Astrocyte (in vitro differentiated cells and primary cell): ENCODE results near the gene GPR180. TPM values are rescaled to one million over a fixed set of nuclear protein-coding genes. Genes with fewer than 3 reads are reported as not detected.

Source experiments
- DNase-seq: peaks from one replicate; pipeline ENCODE4 v3.0.0-alpha.2; 2010; ENCODE audit warnings: low read depth
- FAIRE-seq: peaks from 2 replicates; lab custom pipeline; 2011; peaks lifted over from hg19 to GRCh38; lab: Jason Lieb, UNC
- H2AFZ ChIP-seq: 2 replicates; pipeline ENCODE4 v1.6.0; 2012; ENCODE audit warnings: low read depth, low read length, inconsistent platforms
- H3K27ac ChIP-seq: 2 replicates; pipeline ENCODE4 v1.5.1; 2011; ENCODE audit warnings: low read depth, low read length, inconsistent platforms
- H3K27me3 ChIP-seq: 2 replicates; pipeline ENCODE4 v1.6.0; 2011; ENCODE audit warnings: low read length, inconsistent platforms; ENCODE audit not compliant: insufficient read depth
- H3K36me3 ChIP-seq: 2 replicates; pipeline ENCODE4 v1.5.1; 2011; ENCODE audit warnings: low read length, inconsistent platforms; ENCODE audit not compliant: insufficient read depth
- H3K4me1 ChIP-seq: 2 replicates; pipeline ENCODE4 v1.5.1; 2011; ENCODE audit warnings: low read length, inconsistent platforms; ENCODE audit not compliant: insufficient read depth
- H3K4me2 ChIP-seq: 2 replicates; pipeline ENCODE4 v1.6.0; 2012; ENCODE audit warnings: low read length, inconsistent platforms
- H3K4me3 ChIP-seq: 2 replicates; pipeline ENCODE4 v1.5.1; 2011; ENCODE audit warnings: low read depth, mild to moderate bottlenecking, low read length, inconsistent platforms; ENCODE audit not compliant: insufficient read depth
- H3K79me2 ChIP-seq: 2 replicates; pipeline ENCODE4 v1.6.0; 2012; ENCODE audit warnings: mild to moderate bottlenecking, low read length, inconsistent platforms; ENCODE audit not compliant: insufficient read depth
- H3K9ac ChIP-seq: 2 replicates; pipeline ENCODE4 v1.6.0; 2012; ENCODE audit warnings: mild to moderate bottlenecking, low read length, inconsistent platforms
- H3K9me3 ChIP-seq: 2 replicates; pipeline ENCODE4 v1.5.1; 2012; ENCODE audit warnings: low read depth, mild to moderate bottlenecking, low read length, inconsistent platforms; ENCODE audit not compliant: insufficient read depth
- H4K20me1 ChIP-seq: 2 replicates; pipeline ENCODE4 v1.6.0; 2012; ENCODE audit warnings: low read length, inconsistent platforms; ENCODE audit not compliant: insufficient read depth
- H3K27ac Mint-ChIP-seq: one replicate; pipeline ENCODE4 v1.8.0; 2021; ENCODE audit warnings: mild to moderate bottlenecking, mixed read lengths; ENCODE audit not compliant: unreplicated experiment
- H3K27me3 Mint-ChIP-seq: one replicate; pipeline ENCODE4 v1.8.0; 2021; ENCODE audit warnings: low read depth, mixed read lengths; ENCODE audit not compliant: unreplicated experiment
- H3K36me3 Mint-ChIP-seq: one replicate; pipeline ENCODE4 v1.8.0; 2021; ENCODE audit warnings: low read depth, mixed read lengths; ENCODE audit not compliant: unreplicated experiment
- H3K4me1 Mint-ChIP-seq: one replicate; pipeline ENCODE4 v1.8.0; 2021; ENCODE audit warnings: low read depth, mixed read lengths; ENCODE audit not compliant: unreplicated experiment
- H3K4me3 Mint-ChIP-seq: one replicate; pipeline ENCODE4 v1.8.0; 2021; ENCODE audit warnings: mild to moderate bottlenecking, moderate library complexity, mixed read lengths; ENCODE audit not compliant: unreplicated experiment
- H3K9me3 Mint-ChIP-seq: one replicate; pipeline ENCODE4 v1.8.0; 2021; ENCODE audit warnings: mild to moderate bottlenecking, mixed read lengths; ENCODE audit not compliant: unreplicated experiment
- CTCF ChIP-seq: IDR thresholded peaks from 2 replicates; pipeline ENCODE4 v1.5.1; 2011; ENCODE audit warnings: low read depth, mild to moderate bottlenecking, inconsistent platforms, low read length, moderate library complexity; ENCODE audit not compliant: insufficient read depth
- EZH2 ChIP-seq: IDR thresholded peaks from 2 replicates; pipeline ENCODE4 v1.6.1; 2012; ENCODE audit warnings: mild to moderate bottlenecking, low read length, inconsistent platforms; ENCODE audit not compliant: insufficient read depth
- total RNA-seq: library from RNA; stranded (reverse); gene quantifications from 2 replicates; pipeline ENCODE4 v1.2.1, GENCODE V29; 2021

The GPR180 gene
- total RNA-seq, 1 donor from 2014 or later = 10.0 TPM

- Histone ChIP-seq H3K4me3 (peak overlapping the region; percentile 21), H3K4me2 (peak overlapping the region; percentile 75), H3K27me3 (no peaks in the 10 kb centered on the region), H3K9me3 (no peaks in the 10 kb centered on the region), H2AFZ (no peak overlapping the region), H3K27ac (peak overlapping the region; percentile 55), H3K9ac (peak overlapping the region; percentile 52), H4K20me1 (no peaks in the 10 kb centered on the region), H3K4me1 (peaks cover 14% of the 10 kb centered on the region), H3K79me2 (no peaks in the 10 kb centered on the region), H3K36me3 (no peaks in the 10 kb centered on the region)
- Mint-ChIP-seq H3K4me3 (no peak overlapping the region), H3K27me3 (no peaks in the 10 kb centered on the region), H3K4me1 (peaks cover 19% of the 10 kb centered on the region), H3K27ac (peak overlapping the region; percentile 78), H3K36me3 (no peaks in the 10 kb centered on the region), H3K9me3 (peaks cover 4% of the 10 kb centered on the region)
- FAIRE-seq (peak; percentile 67), DNase-seq (peak; percentile 76)
- TF ChIP-seq EZH2 (no peak), CTCF (no peak)
Measured at GRCh38 chr13:94641409-94641941, 39.8 kb downstream of the GPR180 start.

GRCh38 chr13:94646904-94647303, 45.2 kb downstream of the GPR180 start:
- TF ChIP-seq EZH2 (no peak), CTCF (no peak)
- no peak overlapping the region for H3K27ac Mint-ChIP-seq
- peaks cover 3% of the 10 kb centered on the region for H3K4me1 Mint-ChIP-seq
- H3K4me3 ChIP-seq = no peak overlapping the region
- H3K27me3 ChIP-seq = no peaks in the 10 kb centered on the region
- peaks cover 2% of the 10 kb centered on the region for H3K4me1 ChIP-seq
- FAIRE-seq (no peak), DNase-seq (no peak)
- H3K4me2 ChIP-seq = no peak overlapping the region
- no peak overlapping the region for H3K27ac ChIP-seq
- H3K36me3 ChIP-seq = no peaks in the 10 kb centered on the region
- H4K20me1 ChIP-seq = no peaks in the 10 kb centered on the region
- no peaks in the 10 kb centered on the region for H3K79me2 ChIP-seq
- no peaks in the 10 kb centered on the region for H3K27me3 Mint-ChIP-seq
- no peak overlapping the region for H3K4me3 Mint-ChIP-seq
- H3K36me3 Mint-ChIP-seq = no peaks in the 10 kb centered on the region
- no peaks in the 10 kb centered on the region for H3K9me3 Mint-ChIP-seq
- no peak overlapping the region for H3K9ac ChIP-seq
- no peaks in the 10 kb centered on the region for H3K9me3 ChIP-seq
- no peak overlapping the region for H2AFZ ChIP-seq

DNA sequence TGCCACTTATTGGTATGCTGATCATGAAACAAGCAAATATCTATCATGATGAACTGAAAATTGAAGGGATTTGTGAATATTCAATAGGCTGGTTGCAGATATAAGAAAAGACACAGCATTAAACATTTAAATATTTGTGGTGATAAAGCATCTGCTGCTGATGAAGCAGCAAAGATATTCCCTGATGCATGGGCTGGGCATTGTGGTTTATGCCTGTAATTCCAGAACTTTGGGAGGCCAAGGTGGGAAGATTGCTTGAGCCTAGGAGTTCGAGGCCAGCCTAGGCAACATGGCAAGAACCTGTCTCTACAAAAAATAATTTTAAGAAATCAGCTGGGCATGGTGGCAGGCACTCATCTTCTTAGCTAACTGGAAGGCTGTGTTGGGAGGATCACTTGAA, 54.5 kb downstream of the GPR180 start:
- TF ChIP-seq CTCF (no peak), EZH2 (no peak)
- H3K79me2 ChIP-seq = no peaks in the 10 kb centered on the region

More for the DNA sequence above, 54.5 kb downstream of the GPR180 start:
- Mint-ChIP-seq H3K4me3 (no peak overlapping the region), H3K36me3 (no peaks in the 10 kb centered on the region), H3K27me3 (no peaks in the 10 kb centered on the region), H3K27ac (no peak overlapping the region), H3K9me3 (no peaks in the 10 kb centered on the region), H3K4me1 (peaks cover 14% of the 10 kb centered on the region)
- no peak overlapping the region for H3K4me3 ChIP-seq
- H3K27ac ChIP-seq = no peak overlapping the region
- H4K20me1 ChIP-seq = no peaks in the 10 kb centered on the region
- no peaks in the 10 kb centered on the region for H3K36me3 ChIP-seq
- H2AFZ ChIP-seq = no peak overlapping the region
- H3K27me3 ChIP-seq = no peaks in the 10 kb centered on the region
- no peak overlapping the region for H3K9ac ChIP-seq
- DNase-seq (no peak), FAIRE-seq (no peak)
- H3K9me3 ChIP-seq = no peaks in the 10 kb centered on the region
- no peak overlapping the region for H3K4me2 ChIP-seq
- H3K4me1 ChIP-seq = peaks cover 6% of the 10 kb centered on the region
